ENCODE measurements around the gene NUMA1. TPM values are rescaled to one million over a fixed set of nuclear protein-coding genes. Genes with fewer than 3 reads are reported as not detected.
A peak's percentile ranks its signal among the peaks of the same experiment; 100 is the strongest.

NUMA1 gene
- polyA plus RNA-seq, 3 donors: 4.1 to 91.2 (median 12.4) TPM

DNA sequence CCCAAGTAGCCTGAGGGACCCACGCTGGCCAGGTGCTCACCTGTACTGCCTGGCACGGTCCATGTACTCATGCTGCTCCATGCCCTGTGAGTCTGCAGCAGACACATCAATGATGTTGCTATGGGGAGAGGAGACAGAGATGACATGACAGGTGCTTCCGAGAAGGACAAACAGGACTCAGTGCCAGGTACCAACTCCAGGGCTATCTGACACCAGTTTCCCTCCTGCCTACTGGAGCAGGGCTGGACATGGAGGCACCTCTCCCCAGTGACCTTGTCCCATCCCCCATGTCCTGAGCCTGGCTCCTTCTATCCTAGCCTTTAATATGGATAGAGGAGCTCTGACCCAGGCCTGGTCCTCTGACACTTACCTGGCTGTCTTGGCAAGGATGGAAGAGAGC, 18.4 kb upstream of the NUMA1 start:
- WGBS (ENCODE audit: insufficient coverage): 100% methylated on average over 3 of the region's 3 CpGs
- intact Hi-C loops (cut with micrococcal nuclease): no loop called here
- no peaks in the 10 kb centered on the region for H3K27me3 ChIP-seq (ENCODE audit: control insufficient read depth in 2 of 2, insufficient read depth in 2 of 2, low read length in 2 of 2)

DNA sequence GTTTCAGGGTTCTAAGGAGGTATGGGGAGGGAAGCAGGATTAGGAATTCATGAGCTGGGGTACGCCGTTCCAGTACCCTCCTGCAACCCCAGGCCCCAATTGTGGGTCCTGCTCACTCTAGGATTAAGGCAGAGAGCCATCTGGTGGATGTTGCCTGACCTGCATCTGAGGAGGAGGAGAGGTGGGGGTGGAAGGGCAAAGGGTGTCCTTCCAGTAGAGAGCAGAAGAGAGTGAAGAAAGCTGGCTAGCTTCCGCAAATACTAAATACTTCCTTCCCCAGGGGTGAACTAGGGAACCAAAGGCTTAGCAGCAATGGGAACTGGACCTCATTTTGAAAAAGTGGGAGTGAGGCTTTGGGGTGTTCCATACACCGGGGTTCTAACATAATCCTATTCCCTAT, 10.9 kb upstream of the NUMA1 start:
- Histone ChIP-seq H3K4me2 (replicated peaks; ENCODE audit: extremely low read depth, low read length, poor library complexity, severe bottlenecking) (peak overlapping the region; percentile 40), H3K27me3 (ENCODE audit: control insufficient read depth in 2 of 2, insufficient read depth in 2 of 2, low read length in 2 of 2) (no peaks in the 10 kb centered on the region), H3K9me3 (replicated peaks in 1 of 2; ENCODE audit: control insufficient read depth in 1 of 2, insufficient read depth in 1 of 2, low read length in 2 of 2) (no peaks in the 10 kb centered on the region), H4K20me1 (ENCODE audit: insufficient read depth, low read length) (peaks cover 17% of the 10 kb centered on the region), H3K36me3 (replicated peaks in 1 of 2; ENCODE audit: control insufficient read depth in 1 of 2, insufficient read depth in 2 of 2, low read length in 2 of 2) (peaks cover 50 to 73% of the 10 kb centered on the region in 2 donors), H3K9ac (ENCODE audit: insufficient read depth, low read length, poor library complexity, severe bottlenecking) (no peak overlapping the region), H3K79me2 (ENCODE audit: insufficient read depth, low read length) (peaks cover 11% of the 10 kb centered on the region), H3K4me1 (ENCODE audit: control insufficient read depth in 1 of 2, insufficient read depth in 2 of 2, low read length in 2 of 2) (peaks cover 23% of the 10 kb centered on the region in 2 donors), H2AFZ (ENCODE audit: insufficient read depth, low read depth, low read length, poor library complexity, severe bottlenecking) (no peak overlapping the region), H3K27ac (ENCODE audit: low read depth in 1 of 2, low read length in 2 of 2) (peak overlapping the region; percentile 42 to 70), H3K4me3 (replicated peaks in 1 of 3; ENCODE audit: low read depth in 2 of 3, low read length in 3 of 3) (peak overlapping the region in 1 of 3 experiments; percentile 10)
- Mint-ChIP-seq H3K27ac (peak overlapping the region; percentile 68 to 96 (median 87)), H3K4me1 (peaks cover 31% of the 10 kb centered on the region), H3K36me3 (peaks cover 59 to 60% of the 10 kb centered on the region in 2 donors), H3K27me3 (ENCODE audit: low read depth in 3 of 3) (peaks cover 0 to 2% (median 0%) of the 10 kb centered on the region in 3 donors), H3K4me3 (peak overlapping the region in 1 of 2 donors; percentile 37), H3K9me3 (no peaks in the 10 kb centered on the region)
- intact Hi-C loops (cut with micrococcal nuclease): loop anchor here (2.0 to 5.0 kb wide), 4 partner anchors 20 to 114 kb away; no protein-coding TSS in a partner anchor
- TF ChIP-seq CTCF (IDR thresholded peaks at IDR 0.05): peak; percentile 96
- peak; percentile 86 to 92 (median 91) for DNase-seq
- WGBS (ENCODE audit: insufficient coverage): no CpG with 5 or more reads among the region's 4 CpGs

More for the DNA sequence above, 18.4 kb upstream of the NUMA1 start:
- Mint-ChIP-seq H3K9me3 (peaks cover 0 to 4% (median 0%) of the 10 kb centered on the region in 7 donors), H3K36me3 (peaks cover 45 to 79% of the 10 kb centered on the region in 2 donors), H3K27ac (peak overlapping the region in 6 of 7 donors; percentile 25 to 97 (median 62)), H3K4me1 (peaks cover 48% of the 10 kb centered on the region), H3K27me3 (ENCODE audit: low read depth in 3 of 3) (peaks cover 0 to 1% (median 1%) of the 10 kb centered on the region in 3 donors), H3K4me3 (no peak overlapping the region)
- peaks cover 50 to 61% of the 10 kb centered on the region in 2 donors for H3K36me3 ChIP-seq (replicated peaks in 1 of 2; ENCODE audit: control insufficient read depth in 1 of 2, insufficient read depth in 2 of 2, low read length in 2 of 2)
- H3K9ac ChIP-seq (ENCODE audit: insufficient read depth, low read length, poor library complexity, severe bottlenecking): no peak overlapping the region
- H3K9me3 ChIP-seq (replicated peaks in 1 of 2; ENCODE audit: control insufficient read depth in 1 of 2, insufficient read depth in 1 of 2, low read length in 2 of 2): no peaks in the 10 kb centered on the region
- no peak overlapping the region for H3K4me3 ChIP-seq (replicated peaks in 1 of 3; ENCODE audit: low read depth in 2 of 3, low read length in 3 of 3)
- TF ChIP-seq CTCF (IDR thresholded peaks at IDR 0.05): no peak
- DNase-seq: no peak
- H2AFZ ChIP-seq (ENCODE audit: insufficient read depth, low read depth, low read length, poor library complexity, severe bottlenecking): no peak overlapping the region
- peaks cover 41 to 45% of the 10 kb centered on the region in 2 donors for H3K4me1 ChIP-seq (ENCODE audit: control insufficient read depth in 1 of 2, insufficient read depth in 2 of 2, low read length in 2 of 2)
- no peak overlapping the region for H3K4me2 ChIP-seq (replicated peaks; ENCODE audit: extremely low read depth, low read length, poor library complexity, severe bottlenecking)
- H3K27ac ChIP-seq (ENCODE audit: low read depth in 1 of 2, low read length in 2 of 2): peak overlapping the region in 1 of 2 donors; percentile 95
- peaks cover 50% of the 10 kb centered on the region for H4K20me1 ChIP-seq (ENCODE audit: insufficient read depth, low read length)
- H3K79me2 ChIP-seq (ENCODE audit: insufficient read depth, low read length): peaks cover 65% of the 10 kb centered on the region
